ENCODE measurements around the gene TPX2.

TPX2 gene

GRCh38 chr20:31836853-31837608, 97.9 kb downstream of the TPX2 start:
- DNase-seq: no peak

DNA sequence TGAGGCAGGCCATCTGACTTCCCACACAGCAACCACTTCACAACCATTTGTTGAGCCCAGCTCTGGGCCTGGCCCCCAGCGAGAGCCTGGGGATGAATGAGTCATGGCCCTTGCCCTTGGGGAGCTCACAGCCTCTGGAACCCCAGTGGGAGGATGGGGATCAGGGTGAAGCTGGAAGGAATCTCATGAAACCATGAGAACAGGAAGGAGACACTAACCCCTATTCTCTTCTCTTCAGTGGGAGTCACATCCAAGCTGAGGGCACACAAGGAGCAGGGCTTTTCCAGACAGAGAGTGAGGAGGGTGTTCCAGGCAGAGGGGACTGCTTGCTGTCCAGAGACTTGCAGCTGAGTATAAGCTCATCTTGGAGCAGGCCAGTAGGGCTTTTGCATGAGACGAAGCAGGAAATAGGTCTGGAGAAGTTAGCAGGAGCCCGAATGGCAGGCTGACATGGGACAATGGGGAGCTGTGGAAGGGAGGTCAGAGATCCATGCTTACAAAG, 98.9 kb downstream of the TPX2 start:
- no peak for DNase-seq

DNA sequence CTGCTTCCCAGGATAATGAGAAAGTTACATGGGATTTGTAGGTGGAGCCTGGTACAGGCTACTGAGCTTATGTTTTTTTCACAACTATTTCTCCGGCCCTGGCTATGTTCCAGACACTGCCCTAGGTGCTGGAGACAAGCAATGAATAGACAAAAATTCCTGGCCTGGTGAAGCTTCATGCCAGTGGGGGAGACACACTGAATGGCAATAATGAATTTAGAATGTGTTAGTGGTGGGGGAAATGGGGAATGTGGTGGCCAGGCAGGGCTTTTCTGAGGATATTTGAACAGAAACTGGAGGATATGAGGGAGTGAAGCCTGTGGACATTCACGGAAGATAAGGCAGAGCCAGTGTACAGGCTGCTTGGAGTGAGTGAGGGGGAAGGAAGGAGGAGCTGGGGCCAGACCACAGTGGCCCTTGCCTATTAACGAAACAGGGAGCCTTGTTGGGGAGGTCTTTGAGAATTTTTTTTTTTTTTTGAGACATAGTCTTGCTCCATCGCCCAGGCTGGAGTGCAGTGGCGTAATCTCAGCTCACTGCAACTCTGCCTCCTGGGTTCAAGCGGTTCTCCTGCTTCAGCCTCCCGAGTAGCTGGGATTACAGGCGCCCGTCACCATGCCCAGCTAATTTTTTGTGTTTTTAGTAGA, 99.7 kb downstream of the TPX2 start:
- DNase-seq: no peak

DNA sequence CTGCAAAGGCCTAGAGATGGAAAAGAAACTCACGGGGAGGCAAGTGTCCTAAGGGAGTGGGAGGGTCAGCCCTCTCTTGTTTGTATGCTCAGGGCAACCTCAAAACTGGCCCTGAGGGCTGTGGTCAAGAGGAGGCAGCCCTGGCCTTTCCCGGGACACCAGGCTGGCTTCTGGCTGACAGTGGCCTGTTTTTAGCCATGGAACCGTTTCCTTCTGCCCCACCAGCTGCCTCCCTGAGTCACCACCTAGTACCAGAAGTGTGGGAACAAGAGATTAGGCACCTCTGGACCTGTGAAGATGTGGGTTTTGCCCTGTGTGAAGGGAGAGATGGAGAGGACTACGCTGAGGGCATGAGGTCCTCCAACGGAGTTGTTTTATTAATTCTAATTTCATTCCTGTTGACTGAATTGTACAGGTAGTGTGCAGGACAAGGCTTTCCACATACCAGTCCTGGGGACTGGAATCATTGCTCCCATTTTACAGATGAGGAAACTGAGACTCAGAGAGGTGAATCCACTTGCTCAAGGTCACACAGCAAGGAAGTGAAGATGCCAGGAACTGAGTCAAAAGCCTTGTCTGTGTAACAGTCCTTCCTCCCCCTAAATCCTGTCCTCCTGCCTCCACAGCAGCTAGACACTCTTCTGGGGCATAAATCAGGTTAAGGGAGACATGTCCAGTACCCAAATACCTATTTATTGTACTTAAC, 100.8 kb downstream of the TPX2 start:
- DNase-seq: no peak

- no peak for DNase-seq
These were observed 102.1 kb downstream of the TPX2 start for GRCh38 chr20:31840906-31841816.

GRCh38 chr20:31841928-31842327, 102.8 kb downstream of the TPX2 start:
- no peak for DNase-seq

DNA sequence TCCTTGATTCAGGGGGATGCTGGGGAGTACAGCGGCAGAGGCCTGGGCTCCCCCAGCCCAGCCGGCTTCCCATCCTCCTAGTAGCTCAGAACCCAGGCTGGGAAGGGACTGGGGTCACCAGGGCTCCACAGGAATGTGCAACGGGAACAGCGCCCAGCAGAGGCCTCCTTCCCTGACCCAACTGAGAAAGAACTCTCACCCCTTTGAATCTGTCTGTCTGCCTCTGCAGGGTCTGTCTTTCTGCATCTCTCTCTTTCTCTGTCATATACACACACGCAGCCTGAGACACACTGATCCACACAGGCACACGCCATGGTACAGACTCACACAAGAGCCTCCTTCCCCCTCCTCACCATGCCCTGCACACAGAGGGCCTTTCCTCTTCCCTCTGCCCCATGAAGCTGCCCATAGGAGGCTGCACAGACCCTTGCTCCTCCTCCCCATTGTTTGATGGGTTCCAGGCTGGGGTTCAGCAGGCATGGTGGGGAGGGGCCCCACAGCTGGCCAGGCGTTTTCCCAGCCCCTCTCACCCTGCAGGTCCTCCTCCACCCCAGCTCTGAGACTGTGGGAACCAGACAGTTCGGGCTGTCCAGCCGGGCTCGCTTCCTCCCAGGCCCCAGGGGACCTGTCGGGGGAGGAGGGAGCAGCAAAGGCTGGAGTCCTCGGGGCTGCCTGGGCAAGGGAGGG, 103.5 kb downstream of the TPX2 start:
- DNase-seq: no peak

- no peak for DNase-seq
These were observed 104.2 kb downstream of the TPX2 start for GRCh38 chr20:31843288-31843687.

DNA sequence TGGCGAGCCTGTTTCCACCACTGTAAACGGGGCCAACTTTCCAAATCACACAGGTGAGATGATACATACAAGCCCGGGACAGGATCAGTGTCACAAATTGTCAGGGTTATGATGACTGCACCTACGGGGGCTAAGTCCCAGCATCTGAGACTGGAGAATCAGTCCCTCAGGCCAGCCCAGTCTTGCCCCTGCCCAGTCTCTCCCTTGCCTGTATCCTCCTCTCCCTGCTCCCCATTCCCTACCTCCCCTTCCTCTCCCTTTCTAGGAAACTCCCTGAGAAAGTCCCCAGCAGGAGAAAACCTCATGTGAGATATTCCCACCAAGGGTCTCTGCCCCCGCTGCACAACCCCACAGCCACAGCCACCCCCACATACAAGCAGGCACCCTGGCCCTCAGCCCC, 104.8 kb downstream of the TPX2 start:
- no peak for DNase-seq

DNA sequence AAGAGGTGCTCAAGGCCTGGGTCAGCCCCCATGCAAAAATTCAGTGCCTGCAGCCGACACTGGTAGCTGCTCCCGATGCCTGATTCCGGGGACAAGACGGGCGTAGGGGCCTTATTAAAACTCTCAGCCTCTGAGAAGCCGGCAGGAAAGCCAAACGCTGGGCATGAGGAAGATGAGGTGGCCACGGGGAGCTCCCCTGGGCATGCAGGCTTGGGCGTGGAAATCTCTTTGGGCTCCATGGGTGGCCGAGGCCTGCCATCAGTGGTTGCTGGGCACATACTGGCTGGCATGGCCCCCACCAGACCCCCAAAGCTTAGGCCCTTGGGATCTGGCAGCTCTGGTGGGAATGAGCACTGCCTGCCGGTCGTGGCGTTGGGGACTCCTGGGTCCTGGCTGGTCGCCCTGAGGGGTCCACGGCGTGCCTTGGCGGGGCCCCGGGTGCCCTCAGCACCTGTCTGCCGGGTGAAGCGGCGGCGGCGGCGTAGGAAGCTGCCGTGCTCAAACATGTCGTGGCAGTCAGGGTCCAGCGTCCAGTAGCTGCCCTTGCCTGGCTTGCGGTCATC, 105.7 kb downstream of the TPX2 start:
- DNase-seq: no peak

DNA sequence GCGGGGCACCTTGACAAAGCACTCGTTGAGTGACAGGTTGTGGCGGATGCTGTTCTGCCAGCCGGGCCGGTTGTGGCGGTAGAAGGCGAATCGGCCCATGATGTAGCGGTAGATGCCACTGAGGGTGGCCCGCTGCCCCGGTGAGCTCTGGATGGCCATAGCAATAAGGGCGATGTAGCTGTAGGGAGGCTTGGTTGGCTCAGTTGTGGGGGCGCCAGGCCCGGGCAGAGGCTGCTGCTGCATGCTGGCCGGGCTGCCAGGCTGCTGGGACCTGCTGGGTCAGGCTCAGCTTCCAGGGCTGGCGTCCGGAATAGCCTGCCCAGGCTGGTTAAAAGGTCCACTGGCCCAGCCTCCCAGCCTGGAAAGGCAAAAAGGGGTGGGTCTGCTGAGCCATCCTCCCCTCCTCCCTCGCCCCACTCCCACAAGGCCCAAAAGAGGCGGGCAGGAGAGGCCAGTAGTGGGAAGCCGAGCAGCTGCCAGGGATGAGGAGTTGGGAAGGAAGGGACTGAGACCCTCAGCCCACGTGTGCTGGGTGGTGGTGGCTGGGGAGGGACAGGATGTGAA, 106.3 kb downstream of the TPX2 start, which contains the start of gene FOXS1:
FOXS1 (minus strand) TSS at position 305 of the 564 bp plus-strand sequence; CDS start at position 243, 62 bp downstream.
- no peak for DNase-seq

DNA sequence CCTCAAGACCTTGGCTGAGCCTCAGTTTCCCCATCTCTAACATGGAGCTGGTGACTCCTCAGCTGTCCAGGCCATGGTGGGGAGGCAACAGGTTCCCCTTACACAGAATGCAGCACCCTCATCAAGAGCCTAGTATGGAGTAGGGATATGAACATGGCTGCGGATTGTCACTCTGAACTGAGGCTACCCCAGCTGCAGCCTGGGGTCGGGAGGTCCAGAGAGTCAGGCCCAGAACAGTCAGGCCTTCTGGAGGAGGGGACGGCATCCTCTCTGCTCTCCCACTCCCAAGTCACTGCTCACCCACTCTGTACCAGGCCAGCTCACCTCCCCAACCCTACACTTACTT, 107.7 kb downstream of the TPX2 start:
- no peak for DNase-seq

DNA sequence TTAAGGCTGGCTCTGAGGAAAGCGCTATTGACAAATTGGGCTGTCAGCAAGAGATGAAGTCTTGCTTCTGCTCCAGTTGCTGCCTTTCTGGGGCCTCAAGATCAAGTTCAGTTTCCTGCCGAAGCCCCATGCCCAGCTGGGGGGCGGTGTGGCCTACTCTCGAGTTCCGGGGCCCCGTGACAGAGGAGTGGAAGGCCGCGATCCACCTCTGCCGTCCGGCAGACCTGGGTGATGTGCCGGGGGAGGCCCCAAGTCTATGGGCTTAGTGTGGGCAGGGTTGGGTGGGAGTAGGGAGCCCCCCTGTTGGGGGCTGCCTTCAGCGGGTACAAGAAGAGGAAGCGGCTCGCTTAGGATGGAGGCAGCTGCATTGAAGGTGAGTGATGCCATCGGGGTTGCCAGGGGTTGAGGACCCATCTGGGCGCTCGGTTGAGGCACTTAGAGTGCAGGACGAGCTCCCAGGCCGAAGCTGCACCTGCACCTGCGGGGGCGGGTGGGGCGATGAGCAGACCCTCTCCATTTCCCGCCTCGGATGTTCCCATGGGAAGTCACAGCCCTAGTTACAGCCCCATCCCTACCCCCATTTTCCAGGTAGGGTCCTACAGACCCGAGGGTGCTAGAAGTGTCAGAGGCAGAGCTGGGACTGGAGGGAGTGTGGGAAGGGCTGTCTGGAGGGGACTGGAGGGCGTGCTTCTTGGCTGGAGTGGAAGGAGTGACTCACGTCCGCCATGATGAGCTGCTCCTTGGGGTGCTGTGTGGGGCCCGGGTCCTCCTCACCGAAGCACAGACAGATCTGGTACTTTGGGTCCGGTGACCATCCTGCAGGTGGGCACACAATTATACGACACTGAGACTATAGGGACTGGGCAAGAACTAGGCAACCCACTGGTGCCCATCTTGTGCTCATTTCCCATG, 109.3 kb downstream of the TPX2 start:
- DNase-seq: no peak

DNA sequence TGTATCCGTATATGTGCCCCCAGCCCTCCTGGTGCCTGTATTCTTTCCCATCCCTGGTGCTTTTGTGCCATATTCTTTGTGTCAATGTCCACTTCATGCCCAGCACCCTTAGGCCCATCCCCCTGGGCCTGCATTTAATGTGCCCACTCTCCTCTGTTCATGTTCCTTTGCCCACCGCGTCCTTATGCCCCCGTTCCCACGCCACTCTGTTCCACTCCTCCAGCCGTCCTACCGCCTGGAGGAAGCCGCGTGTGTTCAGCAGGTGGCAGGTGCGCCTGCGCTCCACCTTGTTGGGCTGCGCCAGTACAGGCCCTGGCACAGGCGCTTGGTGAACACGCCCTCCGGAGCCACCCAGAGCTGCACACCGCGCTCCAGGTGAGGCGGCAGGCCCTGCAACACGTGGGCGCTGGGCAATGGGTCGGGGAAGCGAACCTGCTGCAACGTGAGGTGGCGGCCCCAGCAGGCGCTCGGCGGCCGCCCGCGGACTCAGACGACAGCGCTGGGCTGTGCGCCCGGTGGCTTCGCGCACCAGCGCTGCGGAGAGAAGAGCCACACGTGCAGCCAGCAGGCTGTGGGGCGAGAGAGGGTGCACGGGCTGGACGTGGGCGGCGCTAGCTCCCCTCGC, 110.3 kb downstream of the TPX2 start:
- no peak for DNase-seq

All from central memory CD4-positive, alpha-beta T cell (primary cell).